ENCODE measurements around the gene PBX3. TPM values are rescaled to one million over a fixed set of nuclear protein-coding genes. Genes with fewer than 3 reads are reported as not detected.
"Not testable (repeated sequence)": the region's sequence is repeated elsewhere in the genome, so short reads cannot be mapped to it uniquely, and the experiment has no call there.

PBX3 gene
- total and polyA plus RNA-seq, 9 donors: 9.1 to 18.5 (median 11.4) TPM

DNA sequence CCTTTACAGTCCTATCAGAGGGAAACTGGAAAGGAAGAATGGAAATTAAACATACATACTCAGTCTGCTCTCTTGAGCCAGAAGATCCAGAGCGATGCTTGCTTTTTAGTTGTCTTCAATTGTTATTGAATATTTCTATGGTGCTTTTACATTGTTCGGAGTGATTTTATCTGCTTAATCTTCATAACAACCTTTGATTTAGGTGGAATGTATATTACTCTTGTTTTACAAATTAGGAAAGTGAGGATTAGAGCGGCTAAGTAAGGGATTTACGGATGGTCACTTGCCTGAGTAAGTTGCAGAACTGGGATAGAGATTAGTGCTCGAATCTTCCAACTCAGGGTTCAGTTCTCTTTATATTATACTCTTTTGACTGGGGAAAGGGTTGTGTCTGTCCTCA lies 69.1 kb downstream of the PBX3 start:
- WGBS (ENCODE audit: insufficient coverage): no CpG with 5 or more reads among the region's 5 CpGs
- Histone ChIP-seq H3K27ac (ENCODE audit: low read length) (no peak overlapping the region), H3K4me1 (ENCODE audit: control insufficient read depth, insufficient read depth, low read length) (no peaks in the 10 kb centered on the region), H3K4me3 (ENCODE audit: low read length) (no peak overlapping the region), H3K36me3 (ENCODE audit: control insufficient read depth, insufficient read depth, low read length) (no peaks in the 10 kb centered on the region), H3K27me3 (ENCODE audit: control insufficient read depth, insufficient read depth, low read length) (no peaks in the 10 kb centered on the region), H3K9me3 (replicated peaks; ENCODE audit: control insufficient read depth, low read depth, low read length) (no peaks in the 10 kb centered on the region)
- no peak for DNase-seq

- no peaks in the 10 kb centered on the region for H3K27me3 ChIP-seq (ENCODE audit: control insufficient read depth, insufficient read depth, low read length)
- 100% methylated on average over 1 of the region's 4 CpGs for WGBS (ENCODE audit: insufficient coverage)
- no peak overlapping the region for H3K27ac ChIP-seq (ENCODE audit: low read length)
- H3K4me1 ChIP-seq (ENCODE audit: control insufficient read depth, insufficient read depth, low read length): no peaks in the 10 kb centered on the region
- no peaks in the 10 kb centered on the region for H3K36me3 ChIP-seq (ENCODE audit: control insufficient read depth, insufficient read depth, low read length)
- H3K9me3 ChIP-seq (replicated peaks; ENCODE audit: control insufficient read depth, low read depth, low read length): no peaks in the 10 kb centered on the region
- no peak for DNase-seq
- H3K4me3 ChIP-seq (ENCODE audit: low read length): no peak overlapping the region
These were observed 73.1 kb downstream of the PBX3 start for GRCh38 chr9:125820100-125820804.

DNA sequence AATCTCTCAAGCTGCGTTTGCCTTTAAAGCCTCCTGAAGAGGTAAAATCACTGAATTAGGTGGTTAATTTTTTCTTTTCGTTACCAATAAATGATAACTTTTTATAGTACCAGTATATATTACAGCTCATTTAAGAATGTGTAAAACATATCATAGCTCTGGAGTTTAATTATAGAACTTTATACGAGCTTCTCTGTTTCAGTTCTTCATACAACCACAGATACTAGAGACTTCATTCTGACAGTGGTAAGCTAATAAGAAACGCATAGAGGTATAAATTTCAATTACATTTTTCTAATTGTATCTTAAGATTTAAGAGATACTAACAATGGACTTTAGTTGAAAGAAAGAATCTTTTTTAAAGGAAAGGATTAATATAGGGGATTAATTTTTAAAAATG lies 73.9 kb downstream of the PBX3 start:
- Histone ChIP-seq H3K36me3 (ENCODE audit: control insufficient read depth, insufficient read depth, low read length) (no peaks in the 10 kb centered on the region), H3K4me1 (ENCODE audit: control insufficient read depth, insufficient read depth, low read length) (no peaks in the 10 kb centered on the region), H3K9me3 (replicated peaks; ENCODE audit: control insufficient read depth, low read depth, low read length) (no peaks in the 10 kb centered on the region), H3K4me3 (ENCODE audit: low read length) (no peak overlapping the region), H3K27ac (ENCODE audit: low read length) (no peak overlapping the region), H3K27me3 (ENCODE audit: control insufficient read depth, insufficient read depth, low read length) (no peaks in the 10 kb centered on the region)
- WGBS (ENCODE audit: insufficient coverage): no CpG with 5 or more reads among the region's 4 CpGs
- no peak for DNase-seq

DNA sequence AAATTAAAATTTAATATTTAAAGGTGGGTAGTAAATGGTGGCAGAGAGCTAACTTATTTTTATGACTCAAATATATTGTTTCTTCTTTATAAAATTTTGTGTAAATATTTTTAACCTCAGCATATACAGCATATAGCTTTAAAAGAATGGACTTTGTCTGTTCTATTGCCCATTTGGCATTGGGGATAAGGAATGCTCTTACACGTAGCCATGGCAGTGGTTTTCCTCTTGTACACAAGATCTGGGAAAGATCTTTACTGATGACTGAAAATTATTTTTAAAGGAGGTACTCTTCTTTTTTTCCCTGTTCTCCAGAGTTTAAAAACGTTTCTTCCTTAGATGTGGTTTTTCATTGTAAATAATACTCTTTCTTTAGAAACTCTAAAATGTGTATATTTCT lies 75.0 kb downstream of the PBX3 start:
- no peaks in the 10 kb centered on the region for H3K27me3 ChIP-seq (ENCODE audit: control insufficient read depth, insufficient read depth, low read length)
- no peaks in the 10 kb centered on the region for H3K36me3 ChIP-seq (ENCODE audit: control insufficient read depth, insufficient read depth, low read length)
- H3K4me1 ChIP-seq (ENCODE audit: control insufficient read depth, insufficient read depth, low read length): no peaks in the 10 kb centered on the region
- H3K9me3 ChIP-seq (replicated peaks; ENCODE audit: control insufficient read depth, low read depth, low read length): no peaks in the 10 kb centered on the region
- no peak overlapping the region for H3K27ac ChIP-seq (ENCODE audit: low read length)
- H3K4me3 ChIP-seq (ENCODE audit: low read length): no peak overlapping the region
- WGBS (ENCODE audit: insufficient coverage): no CpG with 5 or more reads among the region's 2 CpGs
- DNase-seq: peak; percentile 76

DNA sequence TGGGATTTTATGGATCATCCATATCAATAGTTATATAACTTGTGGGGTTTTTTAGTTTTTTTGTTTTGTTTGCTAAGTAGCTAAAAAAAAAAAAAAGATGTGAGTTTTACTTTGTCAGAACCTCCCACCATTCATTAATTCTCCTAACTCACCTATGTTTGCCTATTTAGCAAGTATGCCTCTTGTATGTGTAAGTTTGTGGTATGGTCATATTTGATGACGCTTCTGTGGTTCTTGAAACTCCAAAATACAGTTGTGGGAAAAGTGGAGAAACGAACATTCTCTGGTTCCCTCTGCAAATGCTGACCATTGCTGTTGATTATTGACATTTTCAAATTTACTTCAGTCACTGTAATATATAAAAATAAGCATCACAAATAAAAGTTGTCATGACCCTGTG lies 75.7 kb downstream of the PBX3 start:
- Histone ChIP-seq H3K9me3 (replicated peaks; ENCODE audit: control insufficient read depth, low read depth, low read length) (no peaks in the 10 kb centered on the region), H3K4me1 (ENCODE audit: control insufficient read depth, insufficient read depth, low read length) (no peaks in the 10 kb centered on the region), H3K27me3 (ENCODE audit: control insufficient read depth, insufficient read depth, low read length) (no peaks in the 10 kb centered on the region), H3K4me3 (ENCODE audit: low read length) (no peak overlapping the region), H3K36me3 (ENCODE audit: control insufficient read depth, insufficient read depth, low read length) (no peaks in the 10 kb centered on the region), H3K27ac (ENCODE audit: low read length) (no peak overlapping the region)
- WGBS (ENCODE audit: insufficient coverage): no CpG with 5 or more reads among the region's 2 CpGs
- DNase-seq: no peak

GRCh38 chr9:125823874-125824406 lies 76.8 kb downstream of the PBX3 start:
- not testable (repeated sequence) for DNase-seq; H3K9me3 ChIP-seq (replicated peaks; ENCODE audit: control insufficient read depth, low read depth, low read length); H3K4me1 ChIP-seq (ENCODE audit: control insufficient read depth, insufficient read depth, low read length); H3K36me3 ChIP-seq (ENCODE audit: control insufficient read depth, insufficient read depth, low read length); H3K27me3 ChIP-seq (ENCODE audit: control insufficient read depth, insufficient read depth, low read length); H3K27ac ChIP-seq (ENCODE audit: low read length); H3K4me3 ChIP-seq (ENCODE audit: low read length)
- 79% methylated on average over 4 of the region's 6 CpGs for WGBS (ENCODE audit: insufficient coverage)

DNA sequence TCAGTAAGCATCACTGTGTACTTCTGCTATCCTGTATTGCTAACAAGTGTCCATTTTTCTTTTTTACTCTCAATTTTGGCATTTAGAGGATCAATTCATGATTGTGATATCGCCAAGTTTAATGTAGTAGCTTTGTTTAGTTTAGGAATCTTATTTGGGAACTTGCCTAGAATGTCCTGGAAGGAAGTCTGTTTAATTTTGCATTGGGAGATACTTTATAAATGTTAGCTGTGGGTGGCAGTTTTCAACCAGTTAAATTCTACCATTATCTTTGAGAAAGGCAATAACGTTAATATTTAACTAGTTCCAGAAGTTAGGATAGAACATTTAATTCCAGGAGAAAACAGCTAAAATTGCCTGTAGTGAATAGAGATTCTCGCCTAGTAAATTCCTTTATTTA lies 78.6 kb downstream of the PBX3 start:
- Histone ChIP-seq H3K36me3 (ENCODE audit: control insufficient read depth, insufficient read depth, low read length) (no peaks in the 10 kb centered on the region), H3K9me3 (replicated peaks; ENCODE audit: control insufficient read depth, low read depth, low read length) (no peaks in the 10 kb centered on the region), H3K4me3 (ENCODE audit: low read length) (no peak overlapping the region), H3K27ac (ENCODE audit: low read length) (no peak overlapping the region), H3K4me1 (ENCODE audit: control insufficient read depth, insufficient read depth, low read length) (no peaks in the 10 kb centered on the region), H3K27me3 (ENCODE audit: control insufficient read depth, insufficient read depth, low read length) (no peaks in the 10 kb centered on the region)
- no CpG with 5 or more reads among the region's 3 CpGs for WGBS (ENCODE audit: insufficient coverage)
- DNase-seq: no peak

GRCh38 chr9:125826850-125827249 lies 79.7 kb downstream of the PBX3 start:
- no peak for DNase-seq
- Histone ChIP-seq H3K4me3 (ENCODE audit: low read length) (no peak overlapping the region), H3K9me3 (replicated peaks; ENCODE audit: control insufficient read depth, low read depth, low read length) (no peaks in the 10 kb centered on the region), H3K4me1 (ENCODE audit: control insufficient read depth, insufficient read depth, low read length) (no peaks in the 10 kb centered on the region), H3K27ac (ENCODE audit: low read length) (no peak overlapping the region), H3K36me3 (ENCODE audit: control insufficient read depth, insufficient read depth, low read length) (no peaks in the 10 kb centered on the region), H3K27me3 (ENCODE audit: control insufficient read depth, insufficient read depth, low read length) (no peaks in the 10 kb centered on the region)
- WGBS (ENCODE audit: insufficient coverage): no CpG with 5 or more reads among the region's 1 CpG

- no peaks in the 10 kb centered on the region for H3K27me3 ChIP-seq (ENCODE audit: control insufficient read depth, insufficient read depth, low read length)
- DNase-seq: peak; percentile 31
These were observed 82.6 kb downstream of the PBX3 start for GRCh38 chr9:125829743-125830142.

DNA sequence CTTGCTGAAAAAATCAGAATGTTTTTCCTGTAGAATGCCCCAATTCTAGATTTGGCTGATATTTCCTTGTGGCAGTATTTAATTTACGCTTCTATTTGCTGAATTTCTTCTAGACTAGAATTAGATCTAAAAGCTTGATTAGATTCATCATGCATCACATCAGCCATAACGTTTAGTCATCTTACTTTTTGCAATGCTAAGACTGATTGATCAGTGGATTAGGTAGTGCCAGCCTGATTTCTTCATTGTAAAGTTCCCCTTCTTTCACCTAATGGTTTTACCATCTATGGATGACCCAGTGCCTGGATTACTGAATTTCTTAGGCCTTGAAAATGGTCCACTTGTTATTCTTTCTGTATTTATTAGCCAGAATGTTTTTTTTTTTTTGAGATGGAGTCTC lies 83.9 kb downstream of the PBX3 start:
- H3K4me3 ChIP-seq (ENCODE audit: low read length): no peak overlapping the region
- WGBS (ENCODE audit: insufficient coverage): no CpG with 5 or more reads among the region's 2 CpGs

More at GRCh38 chr9:125829743-125830142, 82.6 kb downstream of the PBX3 start:
- Histone ChIP-seq H3K4me1 (ENCODE audit: control insufficient read depth, insufficient read depth, low read length) (no peaks in the 10 kb centered on the region), H3K27ac (ENCODE audit: low read length) (no peak overlapping the region), H3K36me3 (ENCODE audit: control insufficient read depth, insufficient read depth, low read length) (no peaks in the 10 kb centered on the region), H3K4me3 (ENCODE audit: low read length) (no peak overlapping the region), H3K9me3 (replicated peaks; ENCODE audit: control insufficient read depth, low read depth, low read length) (no peaks in the 10 kb centered on the region)
- no CpG with 5 or more reads among the region's 7 CpGs for WGBS (ENCODE audit: insufficient coverage)

DNA sequence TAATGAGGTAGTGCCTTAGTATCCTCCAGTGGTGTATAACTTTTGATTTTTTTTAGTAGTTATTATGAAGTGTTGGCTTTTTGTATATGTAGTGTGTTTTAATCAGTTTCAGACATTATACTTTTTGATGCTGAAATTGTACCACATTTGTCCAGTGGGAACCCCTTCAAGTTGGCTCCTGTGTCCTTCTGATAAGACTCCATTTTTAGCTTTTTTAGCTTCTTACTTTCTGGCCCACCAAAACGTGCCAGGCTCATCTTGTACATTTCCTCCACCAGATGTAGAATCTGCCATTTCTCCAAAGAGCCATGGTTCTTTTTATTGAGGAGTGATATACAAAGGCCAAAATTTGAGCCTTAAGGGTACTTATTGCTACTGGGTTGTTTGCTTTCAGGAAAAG lies 84.4 kb downstream of the PBX3 start:
- H3K9me3 ChIP-seq (replicated peaks; ENCODE audit: control insufficient read depth, low read depth, low read length): no peaks in the 10 kb centered on the region
- no peaks in the 10 kb centered on the region for H3K4me1 ChIP-seq (ENCODE audit: control insufficient read depth, insufficient read depth, low read length)
- no CpG with 5 or more reads among the region's 1 CpG for WGBS (ENCODE audit: insufficient coverage)
- H3K36me3 ChIP-seq (ENCODE audit: control insufficient read depth, insufficient read depth, low read length): no peaks in the 10 kb centered on the region
- H3K27ac ChIP-seq (ENCODE audit: low read length): no peak overlapping the region
- H3K27me3 ChIP-seq (ENCODE audit: control insufficient read depth, insufficient read depth, low read length): no peaks in the 10 kb centered on the region
- no peak for DNase-seq
- H3K4me3 ChIP-seq (ENCODE audit: low read length): no peak overlapping the region

More for the DNA sequence above, 83.9 kb downstream of the PBX3 start:
- no peak for DNase-seq
- no peaks in the 10 kb centered on the region for H3K36me3 ChIP-seq (ENCODE audit: control insufficient read depth, insufficient read depth, low read length)
- no peaks in the 10 kb centered on the region for H3K9me3 ChIP-seq (replicated peaks; ENCODE audit: control insufficient read depth, low read depth, low read length)
- no peak overlapping the region for H3K27ac ChIP-seq (ENCODE audit: low read length)
- H3K27me3 ChIP-seq (ENCODE audit: control insufficient read depth, insufficient read depth, low read length): no peaks in the 10 kb centered on the region
- no peaks in the 10 kb centered on the region for H3K4me1 ChIP-seq (ENCODE audit: control insufficient read depth, insufficient read depth, low read length)
